GM12874 (cell line): Measurements from ENCODE around the gene COQ2.

ENCODE experiments used
- TF ChIP-seq, protein P1 (sequence below): IDR thresholded peaks from 2 replicates; pipeline ENCODE4 v1.5.1; 2011; ENCODE audit warnings: low read depth, mild to moderate bottlenecking, control low read depth, low read length, moderate library complexity; ENCODE audit not compliant: insufficient read depth

The COQ2 gene

DNA sequence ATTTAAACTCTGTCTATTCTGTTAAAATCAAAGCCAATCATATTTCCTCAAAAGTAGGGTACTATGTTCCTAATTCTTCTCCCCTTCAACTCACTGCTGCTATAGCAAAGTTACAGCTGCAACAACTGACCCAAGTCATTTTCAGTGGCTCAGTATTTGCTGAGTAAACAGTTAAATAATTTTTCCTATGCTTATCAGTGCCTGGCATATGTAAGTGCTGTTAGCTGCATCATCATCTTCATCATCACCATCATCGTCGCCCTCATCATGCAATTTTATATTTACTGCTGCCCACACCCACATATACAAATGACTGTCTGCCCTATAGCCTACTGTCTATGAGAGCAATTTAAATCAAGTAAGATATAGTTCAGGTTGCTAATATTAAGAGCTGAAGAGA is 21.9 kb downstream of the COQ2 start:
- TF ChIP-seq, protein P1, sequence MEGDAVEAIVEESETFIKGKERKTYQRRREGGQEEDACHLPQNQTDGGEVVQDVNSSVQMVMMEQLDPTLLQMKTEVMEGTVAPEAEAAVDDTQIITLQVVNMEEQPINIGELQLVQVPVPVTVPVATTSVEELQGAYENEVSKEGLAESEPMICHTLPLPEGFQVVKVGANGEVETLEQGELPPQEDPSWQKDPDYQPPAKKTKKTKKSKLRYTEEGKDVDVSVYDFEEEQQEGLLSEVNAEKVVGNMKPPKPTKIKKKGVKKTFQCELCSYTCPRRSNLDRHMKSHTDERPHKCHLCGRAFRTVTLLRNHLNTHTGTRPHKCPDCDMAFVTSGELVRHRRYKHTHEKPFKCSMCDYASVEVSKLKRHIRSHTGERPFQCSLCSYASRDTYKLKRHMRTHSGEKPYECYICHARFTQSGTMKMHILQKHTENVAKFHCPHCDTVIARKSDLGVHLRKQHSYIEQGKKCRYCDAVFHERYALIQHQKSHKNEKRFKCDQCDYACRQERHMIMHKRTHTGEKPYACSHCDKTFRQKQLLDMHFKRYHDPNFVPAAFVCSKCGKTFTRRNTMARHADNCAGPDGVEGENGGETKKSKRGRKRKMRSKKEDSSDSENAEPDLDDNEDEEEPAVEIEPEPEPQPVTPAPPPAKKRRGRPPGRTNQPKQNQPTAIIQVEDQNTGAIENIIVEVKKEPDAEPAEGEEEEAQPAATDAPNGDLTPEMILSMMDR, result no peak

DNA sequence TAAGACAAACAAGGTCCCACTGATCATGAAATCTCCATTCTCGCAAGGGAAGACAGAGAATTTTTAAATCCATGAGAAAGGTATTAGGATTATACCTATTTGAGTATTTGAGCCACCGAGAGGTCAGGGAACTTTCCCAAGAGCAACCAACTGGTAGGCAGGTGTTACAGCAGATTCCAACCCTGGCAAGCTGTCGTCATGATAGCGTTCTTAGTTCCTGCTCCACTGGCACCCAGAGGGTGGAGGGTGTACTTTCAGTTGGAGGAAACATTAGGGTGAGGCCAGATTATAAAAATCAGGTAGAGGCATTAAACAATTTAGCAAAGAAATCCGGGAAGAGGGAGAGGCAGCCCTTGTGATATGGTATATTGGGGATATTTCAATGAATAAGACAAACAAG is 23.3 kb downstream of the COQ2 start:
- TF ChIP-seq, protein P1, result no peak

DNA sequence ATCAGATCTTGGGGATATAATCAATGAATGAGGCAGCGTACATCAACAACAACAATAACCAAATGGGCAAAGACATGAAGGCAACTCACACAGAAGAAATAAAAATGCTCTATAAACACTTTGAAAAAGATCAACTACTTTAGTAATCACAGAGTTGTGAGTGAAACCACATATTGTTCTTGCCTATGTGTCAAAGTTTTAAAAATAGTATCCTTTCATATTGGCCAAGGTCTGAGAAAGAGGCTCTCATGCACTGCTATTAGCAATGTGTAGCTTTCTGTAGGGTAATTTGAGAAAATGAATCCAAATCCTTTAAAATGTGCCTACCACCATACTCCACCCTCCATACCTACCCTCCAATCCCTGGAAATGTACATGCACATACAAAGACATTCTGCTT is 25.0 kb downstream of the COQ2 start:
- TF ChIP-seq, protein P1, result no peak

DNA sequence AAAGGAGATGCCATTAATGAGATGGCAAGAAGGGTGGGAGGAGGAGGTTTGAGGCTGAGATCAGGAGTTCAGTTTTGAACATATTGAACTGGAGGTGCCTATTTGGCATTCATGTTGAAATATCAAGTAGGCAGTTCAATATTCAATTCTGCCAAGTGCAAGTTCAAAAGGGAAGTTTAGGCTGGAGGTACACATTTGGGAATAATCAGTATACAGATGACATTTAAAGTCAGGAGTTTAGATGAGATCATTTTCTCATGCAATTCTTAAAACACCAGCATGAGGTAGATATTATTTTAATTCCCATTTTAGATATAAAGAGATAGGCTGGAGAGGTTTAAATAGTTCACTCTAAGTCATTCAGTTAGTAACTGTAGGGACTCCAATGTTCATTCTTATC is 26.1 kb downstream of the COQ2 start:
- TF ChIP-seq, protein P1, result no peak

DNA sequence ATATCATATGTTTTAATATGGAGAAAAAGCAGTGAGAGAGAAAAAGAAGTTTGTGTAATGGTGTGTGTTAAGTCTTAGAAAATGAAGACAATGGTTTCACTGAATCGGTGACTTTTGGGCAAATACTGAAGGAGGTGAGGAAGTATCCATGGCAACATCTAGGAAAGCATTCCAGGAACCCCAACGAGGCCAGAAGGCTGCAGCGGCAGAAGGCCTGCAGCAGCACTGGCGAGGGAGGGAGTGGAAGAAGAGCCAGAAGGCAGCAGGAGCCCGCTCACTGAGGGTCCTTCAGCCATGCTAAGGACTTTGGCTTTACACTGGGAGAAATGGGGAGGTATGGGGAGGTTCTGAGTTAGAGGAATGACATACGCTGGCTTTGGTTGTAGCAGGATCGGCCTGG is 26.8 kb downstream of the COQ2 start:
- TF ChIP-seq, protein P1, result no peak

DNA sequence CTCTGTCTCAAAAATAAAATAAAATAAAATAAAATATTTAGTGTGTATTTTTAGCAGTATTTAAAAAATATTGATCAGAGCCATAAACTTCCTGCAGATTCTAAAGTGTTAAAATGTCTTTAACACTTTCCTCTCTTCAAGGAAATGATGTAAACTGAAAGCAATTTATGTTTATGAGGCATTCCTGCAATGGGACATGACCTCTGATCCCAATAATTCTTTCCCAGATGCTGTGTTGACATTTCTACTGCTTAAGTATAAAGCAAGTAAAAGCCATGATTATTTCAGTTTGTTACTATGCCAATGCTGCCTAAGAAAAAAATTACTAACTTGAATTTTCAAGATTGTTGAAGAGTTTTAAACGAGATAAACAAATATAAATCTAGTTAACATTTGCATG is 29.0 kb downstream of the COQ2 start:
- TF ChIP-seq, protein P1, result no peak

DNA sequence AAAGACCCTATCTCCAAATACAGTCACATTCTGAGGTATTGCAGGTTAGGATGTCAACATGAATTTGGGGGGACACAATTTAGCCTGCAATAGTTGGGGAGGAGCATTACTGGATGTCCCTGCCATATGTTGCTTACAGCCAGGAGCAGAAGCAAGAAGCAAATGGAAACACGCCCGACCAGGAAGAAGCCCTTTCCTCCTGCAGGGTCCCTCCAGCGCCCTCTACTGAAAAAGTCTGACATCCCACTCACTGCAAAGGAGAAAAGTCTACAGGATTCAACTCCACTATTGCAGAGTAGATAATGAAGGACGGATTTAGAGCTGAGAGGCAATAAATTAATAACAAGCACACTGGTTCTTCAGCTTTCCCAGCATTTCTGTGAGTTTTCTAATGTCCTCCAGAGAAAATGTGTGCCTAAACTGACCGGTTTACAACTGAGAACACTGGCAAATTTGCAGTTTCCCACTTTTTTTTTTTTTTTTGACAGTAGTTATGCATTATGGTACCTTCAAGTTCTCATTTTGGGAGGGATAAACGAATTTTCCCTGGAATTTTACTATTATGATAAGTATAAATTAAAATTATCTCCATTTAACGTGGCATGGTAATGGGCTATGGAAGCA is 31.7 kb downstream of the COQ2 start:
- TF ChIP-seq, protein P1, result peak; percentile 87

DNA sequence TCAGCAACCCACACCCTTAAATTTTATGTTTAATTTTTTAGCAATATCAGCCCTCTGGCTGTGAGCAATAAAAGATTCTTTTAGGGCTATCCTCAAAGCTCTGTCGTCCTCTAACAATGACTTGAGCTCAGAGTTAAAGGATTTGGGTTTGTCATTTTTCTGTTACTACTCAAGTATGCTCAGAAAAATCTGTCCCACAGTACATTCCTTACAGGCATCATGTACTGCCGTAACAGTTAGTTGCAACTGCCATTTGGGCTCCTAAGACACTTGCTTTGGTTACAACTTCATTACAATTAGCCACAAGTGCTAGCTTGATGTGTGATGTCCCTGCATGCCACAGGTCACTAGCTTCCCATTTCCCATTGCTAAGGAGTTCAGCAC is 33.2 kb downstream of the COQ2 start:
- TF ChIP-seq, protein P1, result no peak
